Left renal pelvis (tissue), 4 donors: ENCODE data around the gene LRFN3. TPM values are rescaled to one million over a fixed set of nuclear protein-coding genes. Genes with fewer than 3 reads are reported as not detected.
"Not testable (repeated sequence)": the region's sequence is repeated elsewhere in the genome, so short reads cannot be mapped to it uniquely, and the experiment has no call there.

Experiments
- DNase-seq, 4 donors: peaks; one replicate each; pipeline ENCODE4 v3.0.0-alpha.2; 2013; ENCODE audit warnings: low read depth in 4 of 4, low spot score in 3 of 4
- polyA plus RNA-seq, 4 donors: library from polyadenylated mRNA; unstranded; fragments of 120-200 nt; gene quantifications; one replicate each; pipeline ENCODE4 v1.2.1, GENCODE V29; 2013; ENCODE audit not compliant: insufficient read length in 4 of 4

The LRFN3 gene
- polyA plus RNA-seq, 4 donors: 9.8 to 17.9 (median 13.7) TPM

GRCh38 chr19:35938282-35939224, 2.4 kb downstream of the LRFN3 start:
- no peak for DNase-seq

GRCh38 chr19:35939307-35940077, 3.3 kb downstream of the LRFN3 start:
- DNase-seq: no peak

- DNase-seq: no peak
Measured at GRCh38 chr19:35940078-35940775, 4.1 kb downstream of the LRFN3 start.

GRCh38 chr19:35940839-35941238, 4.7 kb downstream of the LRFN3 start:
- DNase-seq: no peak

- no peak for DNase-seq
Measured at GRCh38 chr19:35942235-35942634, 6.1 kb downstream of the LRFN3 start.

- no peak for DNase-seq
Measured at GRCh38 chr19:35943321-35944301, 7.4 kb downstream of the LRFN3 start.

GRCh38 chr19:35944556-35944955, 8.4 kb downstream of the LRFN3 start:
- no peak for DNase-seq

GRCh38 chr19:35945121-35945790, 9.1 kb downstream of the LRFN3 start:
- DNase-seq: no peak

GRCh38 chr19:35946203-35946602, 10.0 kb downstream of the LRFN3 start:
- no peak for DNase-seq

- DNase-seq: no peak
Measured at GRCh38 chr19:35949131-35949530, 13.0 kb downstream of the LRFN3 start.

GRCh38 chr19:35955881-35956634, 19.9 kb downstream of the LRFN3 start:
- DNase-seq: no peak

GRCh38 chr19:35957411-35957810, 21.2 kb downstream of the LRFN3 start:
- not testable (repeated sequence) for DNase-seq

- DNase-seq: no peak
Measured at GRCh38 chr19:35958660-35959039, 22.5 kb downstream of the LRFN3 start.

- no peak for DNase-seq
Measured at GRCh38 chr19:35959040-35959967, 23.1 kb downstream of the LRFN3 start.

- no peak for DNase-seq
Measured at GRCh38 chr19:35959968-35960320, 23.8 kb downstream of the LRFN3 start.

GRCh38 chr19:35960432-35960972, 24.3 kb downstream of the LRFN3 start:
- DNase-seq: no peak

GRCh38 chr19:35963514-35963913, 27.3 kb downstream of the LRFN3 start:
- peak; percentile 29 to 65 (median 54) for DNase-seq
